H9 (cell line): Measurements from ENCODE around the gene DCAF6. TPM values are rescaled to one million over a fixed set of nuclear protein-coding genes. Genes with fewer than 3 reads are reported as not detected.

Experiments used
- DNase-seq: peaks from one replicate; pipeline ENCODE4 v3.0.0-alpha.2; 2017
- H2AFZ ChIP-seq: one replicate; pipeline ENCODE4 v1.6.1; 2013; ENCODE audit warnings: mild to moderate bottlenecking, low read length, control low read depth, moderate library complexity
- H2AK5ac ChIP-seq: 2 replicates; pipeline ENCODE4 v1.6.1; 2013; ENCODE audit warnings: low read length, control low read depth, mixed read lengths; ENCODE audit not compliant: insufficient read length
- H2BK120ac ChIP-seq: one replicate; pipeline ENCODE4 v1.6.1; 2013; ENCODE audit warnings: low read depth, mild to moderate bottlenecking, low read length, control low read depth, inconsistent platforms; ENCODE audit not compliant: poor library complexity, severe bottlenecking
- H2BK12ac ChIP-seq: 2 replicates; pipeline ENCODE4 v1.6.1; 2013; ENCODE audit warnings: low read length, control low read depth, mixed read lengths, low read depth; ENCODE audit not compliant: insufficient read length
- H2BK15ac ChIP-seq: 2 replicates; pipeline ENCODE4 v1.6.1; 2013; ENCODE audit warnings: low read depth, low read length, control low read depth
- H2BK20ac ChIP-seq: one replicate; pipeline ENCODE4 v1.6.1; 2013; ENCODE audit warnings: low read depth, mild to moderate bottlenecking, low read length, control low read depth, inconsistent platforms; ENCODE audit not compliant: poor library complexity, severe bottlenecking
- H2BK5ac ChIP-seq: 2 replicates; pipeline ENCODE4 v1.6.1; 2013; ENCODE audit warnings: low read length, control low read depth, mixed read lengths; ENCODE audit not compliant: insufficient read length
- H3K14ac ChIP-seq: 2 replicates; pipeline ENCODE4 v1.6.1; 2013; ENCODE audit warnings: low read length, control low read depth; ENCODE audit not compliant: insufficient read depth
- H3K18ac ChIP-seq: 2 replicates; pipeline ENCODE4 v1.6.1; 2013; ENCODE audit warnings: low read depth, mild to moderate bottlenecking, mixed read lengths, low read length, control low read depth; ENCODE audit not compliant: insufficient read length
- H3K23ac ChIP-seq: 2 replicates; pipeline ENCODE4 v1.6.1; 2013; ENCODE audit warnings: low read length, control low read depth, mixed read lengths, low read depth; ENCODE audit not compliant: insufficient read length
- H3K23me2 ChIP-seq: 2 replicates; pipeline ENCODE4 v1.6.1; 2013; ENCODE audit warnings: low read depth, mild to moderate bottlenecking, mixed read lengths, low read length, control low read depth; ENCODE audit not compliant: insufficient read length, poor library complexity, severe bottlenecking
- H3K27ac ChIP-seq: 2 replicates; pipeline ENCODE4 v1.5.1; 2013; ENCODE audit warnings: low read length, control low read depth, mixed read lengths, low read depth; ENCODE audit not compliant: insufficient read length
- H3K27me3 ChIP-seq: 2 replicates; pipeline ENCODE4 v1.6.1; 2013; ENCODE audit warnings: low read length, control low read depth, inconsistent platforms; ENCODE audit not compliant: insufficient read depth
- H3K4ac ChIP-seq: 2 replicates; pipeline ENCODE4 v1.6.1; 2013; ENCODE audit warnings: low read depth, mild to moderate bottlenecking, control low read depth, inconsistent platforms, low read length, moderate library complexity
- H3K4me1 ChIP-seq: 2 replicates; pipeline ENCODE4 v1.6.1; 2013; ENCODE audit warnings: low read length, control low read depth, inconsistent platforms; ENCODE audit not compliant: insufficient read depth
- H3K4me2 ChIP-seq: 2 replicates; pipeline ENCODE4 v1.6.1; 2013; ENCODE audit warnings: low read length, control low read depth, mixed read lengths; ENCODE audit not compliant: insufficient read length, insufficient read depth
- H3K56ac ChIP-seq: 2 replicates; pipeline ENCODE4 v1.6.1; 2013; ENCODE audit warnings: low read depth, mild to moderate bottlenecking, mixed read lengths, low read length, control low read depth; ENCODE audit not compliant: insufficient read length
- H3K79me1 ChIP-seq: 2 replicates; pipeline ENCODE4 v1.6.1; 2013; ENCODE audit warnings: low read depth, mild to moderate bottlenecking, moderate library complexity, low read length, control low read depth, inconsistent platforms; ENCODE audit not compliant: insufficient read depth, poor library complexity, severe bottlenecking
- H3K79me2 ChIP-seq: 2 replicates; pipeline ENCODE4 v1.6.1; 2013; ENCODE audit warnings: low read length, control low read depth, inconsistent platforms; ENCODE audit not compliant: insufficient read depth
- H3K9ac ChIP-seq: 2 replicates; pipeline ENCODE4 v1.6.1; 2013; ENCODE audit warnings: low read length, control low read depth, mixed read lengths; ENCODE audit not compliant: insufficient read length; ENCODE audit errors: extremely low read depth
- H3K9me3 ChIP-seq: one replicate; pipeline ENCODE4 v1.6.1; 2013; ENCODE audit warnings: low read depth, low read length, inconsistent platforms; ENCODE audit not compliant: control insufficient read depth
- H3T11ph ChIP-seq: one replicate; pipeline ENCODE4 v1.6.1; 2013; ENCODE audit warnings: mild to moderate bottlenecking, low read length, control low read depth, inconsistent platforms
- H4K20me1 ChIP-seq: one replicate; pipeline ENCODE4 v1.6.1; 2013; ENCODE audit not compliant: control insufficient read depth, insufficient read length, insufficient read depth
- H4K5ac ChIP-seq: 2 replicates; pipeline ENCODE4 v1.6.1; 2013; ENCODE audit warnings: low read depth, mild to moderate bottlenecking, mixed read lengths, low read length, control low read depth; ENCODE audit not compliant: insufficient read length
- H4K8ac ChIP-seq: replicated peaks from 2 replicates; pipeline ENCODE4 v1.6.1; 2013; ENCODE audit warnings: low read length, control low read depth, mixed read lengths, low read depth; ENCODE audit not compliant: insufficient read length
- H4K91ac ChIP-seq: 2 replicates; pipeline ENCODE4 v1.6.1; 2013; ENCODE audit warnings: low read depth, mild to moderate bottlenecking, moderate library complexity, mixed read lengths, low read length, control low read depth; ENCODE audit not compliant: insufficient read length
- H3K27ac Mint-ChIP-seq, 3 experiments: 2 replicates in 2 of 3; 3 replicates in 1 of 3; pipeline ENCODE4 v1.8.0; 2020 to 2021; ENCODE audit warnings: mixed read lengths in 3 of 3, mild to moderate bottlenecking in 1 of 3, moderate library complexity in 1 of 3
- H3K27me3 Mint-ChIP-seq: 2 replicates; pipeline ENCODE4 v1.8.0; 2021; ENCODE audit warnings: low read depth, mild to moderate bottlenecking, moderate library complexity, mixed read lengths
- H3K36me3 Mint-ChIP-seq, 3 experiments: 2 replicates in 2 of 3; 3 replicates in 1 of 3; pipeline ENCODE4 v1.8.0; 2020 to 2021; ENCODE audit warnings: low read depth in 3 of 3, mixed read lengths in 3 of 3; ENCODE audit not compliant: insufficient read depth in 1 of 3
- H3K4me1 Mint-ChIP-seq, 2 experiments: 2 replicates each; pipeline ENCODE4 v1.8.0; 2020; ENCODE audit warnings: mixed read lengths in 2 of 2
- H3K4me3 Mint-ChIP-seq, 2 experiments: 2 replicates in 1 of 2; 3 replicates in 1 of 2; pipeline ENCODE4 v1.8.0; 2020 to 2021; ENCODE audit warnings: mild to moderate bottlenecking in 2 of 2, mixed read lengths in 2 of 2, moderate library complexity in 1 of 2
- H3K9me3 Mint-ChIP-seq, 2 experiments: 2 replicates in 1 of 2; 3 replicates in 1 of 2; pipeline ENCODE4 v1.8.0; 2020; ENCODE audit warnings: mild to moderate bottlenecking in 2 of 2, mixed read lengths in 2 of 2, moderate library complexity in 1 of 2
- CTCF ChIP-seq: fragments of 200-600 bp; sonication (generic); conservative IDR thresholded peaks from 3 replicates; pipeline ENCODE4 v1.8.0; 2021; ENCODE audit warnings: antibody characterized with exemption, mild to moderate bottlenecking
- WGBS: extraction: QIAGEN DNeasy Blood & Tissue Kit; methylation state at CpG from one replicate; pipeline ENCODE4 v1.1.7; 2013; ENCODE audit warnings: missing lambda C conversion rate, low lambda C conversion rate, mixed read lengths; ENCODE audit not compliant: insufficient read length; ENCODE audit errors: extremely low coverage; 5-methylcytosine and 5-hydroxymethylcytosine counted together
- total RNA-seq: library from RNA; stranded (reverse); gene quantifications from 2 replicates; pipeline ENCODE4 v1.2.1, GENCODE V29; 2021

DCAF6 gene
- total RNA-seq, 1 experiment from 2014 or later, result 16.0 TPM

- Histone ChIP-seq H3K23ac (no peak overlapping the region), H3K56ac (no peak overlapping the region), H3K18ac (no peak overlapping the region), H3K79me2 (no peaks in the 10 kb centered on the region), H2AFZ (no peak overlapping the region), H4K8ac (no peak overlapping the region), H3K14ac (no peak overlapping the region), H2BK5ac (no peak overlapping the region), H3K79me1 (no peaks in the 10 kb centered on the region), H3K27me3 (no peaks in the 10 kb centered on the region), H3K9ac (no peak overlapping the region), H4K91ac (no peak overlapping the region), H2BK120ac (no peak overlapping the region), H3K4me2 (no peak overlapping the region), H3K4ac (no peak overlapping the region), H2BK12ac (no peak overlapping the region), H4K20me1 (no peaks in the 10 kb centered on the region), H2BK15ac (no peak overlapping the region), H3K9me3 (no peaks in the 10 kb centered on the region), H3K23me2 (no peaks in the 10 kb centered on the region), H2AK5ac (no peak overlapping the region), H2BK20ac (no peak overlapping the region), H4K5ac (no peak overlapping the region), H3T11ph (no peak overlapping the region), H3K27ac (no peak overlapping the region), H3K4me1 (no peaks in the 10 kb centered on the region)
- peaks cover 4 to 6% of the 10 kb centered on the region in 2 experiments; a peak in 3 of 4 replicates for H3K4me1 Mint-ChIP-seq
- DNase-seq, result peak; percentile 36
- no peak overlapping the region for H3K4me3 Mint-ChIP-seq
- H3K9me3 Mint-ChIP-seq, result no peaks in the 10 kb centered on the region
- TF ChIP-seq CTCF, result no peak
- no peaks in the 10 kb centered on the region for H3K27me3 Mint-ChIP-seq
- WGBS, result no CpG with 5 or more reads among the region's 6 CpGs
- no peak overlapping the region for H3K27ac Mint-ChIP-seq
- H3K36me3 Mint-ChIP-seq, result no peaks in the 10 kb centered on the region
Measured at GRCh38 chr1:167926486-167926997, 9.9 kb upstream of the DCAF6 start.
